ENCODE measurements around the gene DUSP8. TPM values are rescaled to one million over a fixed set of nuclear protein-coding genes. Genes with fewer than 3 reads are reported as not detected.

Gene DUSP8
- under 0.01 and 0.09 TPM in 2 replicates for total RNA-seq

GRCh38 chr11:1572197-1573076 lies at the start of gene DUSP8:
Gene DUSP8 (minus strand): TSS chr11:1572271. CDS start chr11:1565826, 6,445 bp downstream.

GRCh38 chr11:1608363-1608762 lies 36.3 kb upstream of the DUSP8 start, which contains the start of gene KRTAP5-3:
Gene KRTAP5-3 (minus strand): TSS chr11:1608463. CDS start chr11:1608385, 78 bp downstream.

GRCh38 chr11:1597994-1598380 lies 25.9 kb upstream of the DUSP8 start, which contains the start of gene KRTAP5-2:
Gene KRTAP5-2 (minus strand): TSS chr11:1598294. CDS start chr11:1598250, 44 bp downstream.

GRCh38 chr11:1584661-1585370 lies 12.7 kb upstream of the DUSP8 start, which contains the start of gene KRTAP5-1:
Gene KRTAP5-1 (minus strand): TSS chr11:1585283. CDS start chr11:1585249, 34 bp downstream.

Other genes starting within 250 kb of the DUSP8 start
- gene BRSK2, start 182.3 kb downstream of the DUSP8 start, total RNA-seq: 0.16 and 0.86 TPM in 2 replicates
- gene MOB2, start 85.5 kb downstream of the DUSP8 start, total RNA-seq: 28.1 and 43.8 TPM in 2 replicates
- gene KRTAP5-1, start 13.0 kb upstream of the DUSP8 start, total RNA-seq: not detected in 2 replicates
- gene KRTAP5-2, start 26.0 kb upstream of the DUSP8 start, total RNA-seq: not detected in 2 replicates
- gene KRTAP5-3, start 36.2 kb upstream of the DUSP8 start, total RNA-seq: not detected in 2 replicates
- not detected in 2 replicates for gene KRTAP5-4, start 49.9 kb upstream of the DUSP8 start, total RNA-seq
- gene KRTAP5-5, start 57.5 kb upstream of the DUSP8 start, total RNA-seq: not detected in 2 replicates
- not detected in 2 replicates for gene KRTAP5-6, start 124.9 kb upstream of the DUSP8 start, total RNA-seq
- 1.1 and 2.2 TPM in 2 replicates for gene IFITM10, start 178.3 kb upstream of the DUSP8 start, total RNA-seq
- 226 and 354 TPM in 2 replicates for gene CTSD, start 191.7 kb upstream of the DUSP8 start, total RNA-seq

Measured in bronchial smooth muscle cell (primary cell).